OCI-M1 (cell line): Measurements from ENCODE around the gene RGL3.
A peak's percentile ranks its signal among the peaks of the same experiment; 100 is the strongest.
"Not testable (repeated sequence)": the region's sequence is repeated elsewhere in the genome, so short reads cannot be mapped to it uniquely, and the experiment has no call there.

ENCODE experiments used
- DNase-seq: peaks from one replicate; lab custom pipeline; 2025; lab: John Stamatoyannopoulos, UW

The RGL3 gene

GRCh38 chr19:11383706-11384048, 35.4 kb downstream of the RGL3 start:
- no peak for DNase-seq

GRCh38 chr19:11382898-11383705, 36.0 kb downstream of the RGL3 start:
- peak; percentile 100 for DNase-seq

DNA sequence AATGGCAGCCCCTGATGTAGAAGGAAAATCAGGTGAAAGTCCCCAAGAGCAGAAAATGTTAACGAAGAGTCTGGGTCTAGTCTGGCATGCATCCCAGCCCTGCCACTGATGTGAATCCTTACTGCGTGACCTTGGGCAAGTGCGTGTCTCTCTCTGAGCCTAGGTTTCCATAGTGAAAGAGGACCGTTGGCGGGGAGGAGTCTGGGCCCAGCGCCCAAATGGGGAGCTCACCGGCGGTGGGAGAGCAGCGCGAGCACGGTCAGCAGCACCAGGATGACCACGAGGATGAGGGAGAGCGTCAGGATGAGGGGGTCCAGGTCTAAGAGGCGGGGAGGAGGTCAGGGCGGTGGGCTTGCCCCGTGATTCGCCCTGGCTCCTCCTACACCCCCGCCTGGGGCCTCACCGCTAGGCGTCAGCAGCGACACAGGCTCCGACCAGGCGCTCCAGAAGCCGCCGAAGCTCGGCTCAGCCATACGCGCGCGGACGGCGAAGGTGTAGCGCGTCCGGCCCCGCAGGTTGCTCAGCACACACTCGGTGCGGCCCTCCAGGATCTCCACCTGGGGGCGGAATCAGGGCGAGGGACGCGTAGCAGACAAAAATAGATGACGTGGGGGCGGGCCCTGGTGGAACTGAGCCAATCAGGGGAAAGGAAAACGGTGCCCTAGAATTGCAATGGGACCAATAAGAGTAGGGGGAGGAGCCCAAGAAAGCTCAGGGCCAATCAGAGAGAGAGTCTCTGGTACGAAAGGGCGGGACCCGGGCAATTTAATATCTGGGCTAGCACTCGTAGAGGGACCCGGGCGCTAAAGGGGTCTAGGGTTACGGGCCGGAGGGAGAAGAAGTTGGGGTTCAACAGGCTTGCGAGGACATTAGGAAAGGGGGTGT, 38.2 kb downstream of the RGL3 start:
- no peak for DNase-seq

DNA sequence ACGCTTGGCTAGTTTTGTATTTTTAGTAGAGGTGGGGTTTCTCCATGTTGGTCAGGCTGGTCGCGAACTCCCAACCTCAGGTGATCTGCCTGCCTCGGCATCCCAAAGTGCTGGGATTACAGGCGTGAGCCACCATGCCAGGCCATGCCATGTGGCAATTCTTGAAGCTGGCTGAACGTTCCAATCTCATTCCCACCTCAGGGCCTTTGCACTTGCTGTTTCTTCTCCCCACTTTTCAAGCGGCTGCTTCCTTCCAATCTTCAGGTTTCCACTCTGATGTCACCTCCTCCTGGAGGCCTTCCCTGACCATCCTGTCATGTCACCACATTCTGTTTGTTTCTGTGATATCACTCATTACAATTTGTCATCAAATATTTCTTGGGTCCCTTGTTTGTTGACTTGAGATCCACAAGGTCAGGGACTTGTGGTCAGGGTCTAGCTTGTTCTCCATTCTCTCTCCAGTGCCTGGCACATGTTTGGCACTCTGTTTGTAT, 39.2 kb downstream of the RGL3 start:
- no peak for DNase-seq

DNA sequence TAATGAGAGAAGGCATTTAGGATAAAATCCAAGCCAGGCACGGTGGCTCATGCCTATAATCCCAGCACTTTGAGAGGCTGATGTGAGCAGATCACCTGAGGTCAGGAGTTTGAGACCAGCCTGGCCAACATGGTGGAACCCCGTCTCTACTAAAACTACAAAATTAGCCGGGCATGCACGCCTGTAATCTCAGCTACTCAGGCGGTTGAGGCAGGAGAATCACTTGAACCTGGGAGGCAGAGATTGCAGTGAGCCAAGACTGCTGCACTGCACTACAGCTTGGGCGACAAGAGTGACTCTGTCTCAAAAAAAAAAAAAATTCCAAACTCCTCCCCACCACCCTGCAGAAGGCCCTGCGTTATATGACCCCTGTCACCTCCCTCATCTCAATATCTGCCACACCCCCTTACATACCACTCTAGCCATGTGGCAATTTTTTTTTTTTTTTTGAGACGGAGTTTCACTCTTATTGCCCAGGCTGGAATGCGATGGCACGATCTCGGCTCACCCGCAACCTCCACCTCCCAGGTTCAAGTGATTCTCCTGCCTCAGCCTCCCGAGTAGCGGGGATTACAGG, 39.8 kb downstream of the RGL3 start:
- DNase-seq = not testable (repeated sequence)

DNA sequence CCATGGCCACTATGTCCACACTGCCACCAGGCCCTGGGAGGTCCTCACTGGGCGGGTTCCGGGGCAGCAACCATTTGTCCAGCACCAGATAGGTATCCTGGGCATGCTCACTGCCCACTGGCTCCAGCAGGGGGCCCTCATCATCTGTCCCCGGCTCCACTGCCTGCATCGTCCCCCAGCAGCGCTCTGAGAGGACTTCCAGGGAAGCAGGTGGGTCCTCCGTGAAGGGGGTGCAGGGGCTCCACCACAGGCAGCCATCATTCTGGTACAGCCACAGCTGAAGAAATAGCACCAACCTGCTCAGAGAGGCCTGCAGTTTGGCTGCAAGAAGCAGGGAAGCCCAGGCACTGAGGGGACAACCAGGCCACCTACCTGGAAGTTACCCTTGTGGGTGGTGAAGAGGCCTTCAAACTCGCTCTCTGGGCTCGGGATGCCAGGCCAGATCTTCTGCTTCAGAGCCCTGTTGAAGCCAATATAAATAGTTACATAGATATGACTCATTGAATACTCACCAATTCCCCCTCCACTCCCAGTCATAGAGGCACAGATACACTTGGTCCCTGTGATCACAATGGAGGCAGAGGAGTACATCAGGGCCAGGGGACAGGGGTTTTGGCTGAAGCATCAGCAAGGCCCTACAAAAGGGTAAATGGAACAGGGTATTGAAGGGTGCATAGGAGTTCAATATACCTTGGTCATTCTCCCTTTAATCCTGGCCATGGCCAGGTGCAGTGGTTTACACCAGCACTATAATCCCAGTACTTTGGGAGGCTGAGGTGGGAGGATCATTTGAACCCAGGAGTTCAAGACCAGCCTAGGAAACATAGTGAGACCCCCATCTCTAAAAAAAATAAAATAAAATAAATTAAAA, 40.6 kb downstream of the RGL3 start:
- peak; percentile 83 for DNase-seq

- DNase-seq = no peak
Measured at GRCh38 chr19:11377756-11378155, 41.4 kb downstream of the RGL3 start.

GRCh38 chr19:11377237-11377636, 41.9 kb downstream of the RGL3 start:
- peak; percentile 96 for DNase-seq

- peak; percentile 97 for DNase-seq
Measured at GRCh38 chr19:11375143-11375948, 43.8 kb downstream of the RGL3 start.

DNA sequence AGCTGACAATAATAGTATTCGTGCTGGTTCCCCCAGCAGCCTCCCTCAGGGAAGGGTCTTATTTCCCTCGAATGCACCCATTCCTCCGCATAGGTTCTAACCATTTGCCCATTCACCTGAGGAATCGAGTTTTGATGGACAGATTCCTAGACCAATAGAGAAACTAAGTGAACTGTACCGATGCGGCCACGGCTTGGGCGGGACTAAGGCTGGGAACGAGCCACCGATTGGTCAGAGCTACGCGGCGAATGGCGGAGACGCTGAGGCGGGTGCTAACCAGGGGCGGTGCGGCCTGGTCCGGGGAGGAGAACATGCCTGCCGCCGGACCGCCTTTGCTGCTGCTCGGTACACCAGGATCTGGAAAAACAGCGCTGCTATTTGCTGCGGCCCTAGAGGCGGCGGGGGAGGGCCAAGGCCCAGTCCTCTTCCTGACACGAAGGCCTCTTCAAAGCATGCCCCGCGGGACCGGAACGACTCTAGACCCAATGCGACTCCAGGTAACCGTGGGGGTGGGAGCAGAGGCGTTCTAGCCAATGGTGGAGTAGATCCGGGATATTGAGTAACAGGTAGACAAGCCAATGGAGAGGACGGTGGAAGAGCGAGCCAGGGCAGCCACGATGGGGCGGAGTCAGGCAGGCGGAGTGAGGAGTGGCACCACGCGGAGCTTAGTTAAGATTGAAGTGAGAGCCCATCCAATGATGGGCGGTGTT, 44.5 kb downstream of the RGL3 start, which contains the start of gene SWSAP1:
SWSAP1 (plus strand) TSS at position 234 of the 710 bp plus-strand sequence; CDS start at position 249, 15 bp downstream.
- DNase-seq = peak; percentile 100

- peak; percentile 94 for DNase-seq
Measured at GRCh38 chr19:11373885-11374432, 45.2 kb downstream of the RGL3 start.

GRCh38 chr19:11373166-11373884, 45.8 kb downstream of the RGL3 start:
- peak; percentile 94 for DNase-seq

DNA sequence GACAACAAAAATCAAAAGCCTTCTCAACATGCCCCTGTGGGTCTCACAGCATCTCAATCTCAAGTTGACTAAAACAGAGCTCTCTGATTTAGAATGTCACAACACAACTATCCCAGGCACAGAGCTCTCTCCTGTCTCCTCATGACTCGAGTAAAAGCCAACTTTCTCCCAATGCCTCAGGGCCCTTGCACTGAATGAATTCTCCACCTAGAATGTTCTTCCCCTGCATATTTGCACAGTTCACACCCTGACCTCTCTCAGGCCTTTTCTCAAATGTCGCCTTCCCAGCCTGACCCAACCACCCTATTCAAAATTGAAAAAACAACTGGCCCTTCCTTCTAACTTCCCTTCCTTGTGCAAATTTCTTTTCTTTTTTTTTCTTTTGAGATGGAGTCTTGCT, 48.4 kb downstream of the RGL3 start:
- DNase-seq = no peak

DNA sequence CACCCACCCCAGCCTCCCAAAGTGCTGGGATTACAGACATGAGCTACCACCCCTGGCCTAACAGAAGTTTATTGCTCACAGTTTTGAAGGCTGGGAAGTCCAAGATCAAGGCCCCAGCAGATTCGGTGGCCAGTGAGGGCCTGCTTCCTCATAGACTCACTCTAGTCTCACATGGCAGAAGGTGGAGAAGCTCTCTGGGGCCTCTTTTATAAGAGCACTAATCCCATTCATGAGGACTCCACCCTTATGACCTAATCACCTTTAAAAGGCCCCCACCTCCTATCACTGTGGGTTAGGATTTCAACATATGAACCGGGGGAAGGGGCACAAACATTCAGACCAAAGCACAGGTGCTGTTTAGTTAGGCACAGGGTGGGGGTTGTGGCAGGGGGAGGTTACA, 51.6 kb downstream of the RGL3 start:
- DNase-seq = no peak

DNA sequence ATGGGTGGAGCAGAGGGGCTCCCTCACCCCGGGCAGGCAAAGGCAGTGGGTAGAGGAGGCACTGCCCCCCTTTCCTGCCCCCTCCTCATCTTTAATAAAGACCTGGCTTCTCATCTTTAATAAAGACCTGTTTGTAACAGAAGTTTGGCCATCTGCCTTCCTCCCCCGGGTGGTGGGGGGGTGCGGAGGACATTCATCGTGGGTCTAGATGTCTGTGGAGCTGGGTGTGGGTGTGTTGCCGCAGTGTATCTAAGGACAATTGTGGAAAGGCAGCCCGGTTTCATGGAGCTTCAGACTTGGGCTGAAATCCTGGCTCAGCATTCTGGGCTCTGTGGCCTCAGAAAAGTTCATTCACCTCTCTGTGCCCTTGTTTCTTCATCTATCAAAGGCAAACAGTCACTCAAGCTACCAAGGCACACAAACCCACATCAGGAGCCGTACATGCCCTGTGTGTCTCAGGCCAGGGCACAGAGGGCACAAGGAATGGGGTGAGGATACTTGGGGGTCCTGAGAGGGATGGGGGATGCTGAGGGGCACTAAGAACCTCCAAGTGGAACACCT, 53.5 kb downstream of the RGL3 start:
- no peak for DNase-seq

DNA sequence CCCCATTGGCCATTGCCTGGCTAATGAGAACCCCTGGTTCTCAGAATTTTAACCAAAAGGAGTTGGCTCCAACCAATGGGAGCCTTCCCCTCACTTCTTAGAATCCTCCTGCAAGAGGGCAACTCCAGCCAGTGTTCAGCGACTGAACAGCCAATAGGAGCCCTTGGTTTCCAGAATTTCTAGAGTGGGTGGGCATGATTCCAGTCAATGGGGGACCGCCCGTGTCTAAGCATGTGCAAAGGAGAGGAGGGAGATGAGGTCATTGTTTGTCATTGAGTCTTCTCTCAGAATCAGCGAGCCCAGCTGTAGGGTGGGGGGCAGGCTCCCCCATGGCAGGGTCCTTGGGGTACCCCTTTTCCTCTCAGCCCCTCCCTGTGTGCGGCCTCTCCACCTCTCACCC, 54.2 kb downstream of the RGL3 start:
- peak; percentile 46 for DNase-seq

DNA sequence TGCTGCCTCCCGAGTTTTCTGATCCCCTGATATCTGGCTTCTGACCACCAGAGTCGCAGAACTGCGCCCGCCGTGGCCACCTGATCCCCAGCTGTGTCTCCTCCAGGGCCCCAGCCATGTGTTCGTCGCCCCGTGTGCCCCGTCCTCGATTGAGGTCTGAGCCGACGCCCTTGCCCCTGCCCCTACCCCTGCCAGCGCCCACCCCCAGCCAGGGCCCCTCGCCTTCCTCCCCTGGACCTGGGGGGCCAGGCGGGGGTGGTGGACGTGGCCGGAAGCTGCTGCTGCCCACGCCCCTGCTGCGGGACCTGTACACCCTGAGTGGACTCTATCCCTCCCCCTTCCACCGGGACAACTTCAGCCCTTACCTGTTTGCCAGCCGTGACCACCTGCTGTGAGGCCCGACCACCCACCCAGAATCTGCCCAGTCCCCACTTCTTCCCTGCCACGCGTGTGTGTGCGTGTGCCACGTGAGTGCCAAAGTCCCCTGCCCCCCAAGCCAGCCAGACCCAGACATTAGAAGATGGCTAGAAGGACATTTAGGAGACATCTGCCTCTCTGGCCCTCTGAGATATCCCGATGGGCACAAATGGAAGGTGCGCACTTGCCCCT, 54.7 kb downstream of the RGL3 start:
- DNase-seq = no peak

DNA sequence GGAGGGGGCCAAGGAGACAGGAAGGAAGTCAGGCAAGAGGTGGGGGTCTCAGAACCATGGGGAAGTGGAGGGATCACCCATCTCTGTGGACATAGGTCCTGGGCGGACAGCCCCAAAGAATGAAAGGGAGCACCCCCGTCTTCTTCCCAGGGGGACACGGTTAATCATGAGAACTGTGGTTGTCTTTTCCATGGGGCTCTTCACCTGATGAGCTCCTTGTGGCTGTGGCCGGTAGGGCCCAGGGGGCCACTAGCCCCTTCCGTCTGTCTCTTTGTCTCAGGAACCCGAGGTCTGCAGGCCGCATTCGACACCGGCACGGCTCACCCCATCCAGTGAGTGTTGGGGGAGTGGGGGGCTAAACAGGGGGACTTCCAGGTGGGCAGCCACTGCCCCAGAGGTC, 55.2 kb downstream of the RGL3 start:
- DNase-seq = no peak
